OCI-LY7 (cell line): Measurements from ENCODE around the gene ACIN1. TPM values are rescaled to one million over a fixed set of nuclear protein-coding genes. Genes with fewer than 3 reads are reported as not detected.

Experiments used
- BruUV-seq: library from RNA; stranded (reverse); fragments of 400-500 nt; replicated peaks from 2 replicates; lab custom pipeline; 2021; lab: Mats Ljungman, UMichigan
- CTCF ChIA-PET: fragments of 300-600 bp; sonication (Branson Sonifier 250); formaldehyde crosslinking; loops from one replicate; lab custom pipeline; 2022; ENCODE audit warnings: antibody characterized with exemption; ENCODE audit not compliant: unreplicated experiment; lab: Charles Lee
- POLR2A ChIA-PET: fragments of 300-600 bp; sonication (Branson Sonifier 250); formaldehyde crosslinking; loops from one replicate; lab custom pipeline; 2022; ENCODE audit warnings: antibody characterized with exemption; lab: Charles Lee
- DNase-seq: peaks from one replicate; pipeline ENCODE4 v3.0.0-alpha.2; 2015; ENCODE audit warnings: low spot score
- H2AFZ ChIP-seq: fragments of 200-600 bp; sonication (generic), shearing (Covaris generic); 2 replicates; pipeline ENCODE4 v1.6.1; 2014; ENCODE audit warnings: mild to moderate bottlenecking, antibody characterized with exemption, low read length, moderate library complexity
- H3K27ac ChIP-seq: fragments of 200-600 bp; sonication (generic); 2 replicates; pipeline ENCODE4 v1.5.1; 2014; ENCODE audit warnings: mixed run types, low read depth, mild to moderate bottlenecking, moderate library complexity, low read length, inconsistent platforms; ENCODE audit not compliant: poor library complexity, severe bottlenecking
- H3K36me3 ChIP-seq: fragments of 200-600 bp; sonication (generic); 2 replicates; pipeline ENCODE4 v1.6.1; 2014; ENCODE audit warnings: mild to moderate bottlenecking, antibody characterized with exemption, low read length, moderate library complexity, mixed read lengths; ENCODE audit not compliant: insufficient read depth
- H3K4me1 ChIP-seq: fragments of 200-600 bp; sonication (generic); 2 replicates; pipeline ENCODE4 v1.5.1; 2014; ENCODE audit warnings: mild to moderate bottlenecking, low read length; ENCODE audit not compliant: insufficient read depth, poor library complexity, severe bottlenecking
- H3K4me2 ChIP-seq: fragments of 200-600 bp; sonication (generic); 2 replicates; pipeline ENCODE4 v1.6.1; 2014; ENCODE audit warnings: mild to moderate bottlenecking, low read length
- H3K4me3 ChIP-seq: fragments of 200-600 bp; sonication (generic); 2 replicates; pipeline ENCODE4 v1.5.1; 2014; ENCODE audit warnings: mild to moderate bottlenecking, low read depth, low read length; ENCODE audit not compliant: poor library complexity, severe bottlenecking
- H3K79me2 ChIP-seq: fragments of 200-600 bp; sonication (generic); 2 replicates; pipeline ENCODE4 v1.6.1; 2016; ENCODE audit warnings: low read depth, mild to moderate bottlenecking, low read length, moderate library complexity, mixed read lengths; ENCODE audit not compliant: insufficient read depth
- H3K9me2 ChIP-seq: fragments of 200-600 bp; sonication (generic); 2 replicates; pipeline ENCODE4 v1.6.1; 2016; ENCODE audit warnings: mild to moderate bottlenecking, low read length, mixed read lengths; ENCODE audit not compliant: insufficient read depth
- H3K9me3 ChIP-seq: fragments of 200-600 bp; sonication (generic); 2 replicates; pipeline ENCODE4 v1.6.1; 2014; ENCODE audit warnings: mild to moderate bottlenecking, mixed run types, low read length, mixed read lengths
- H4K20me1 ChIP-seq: fragments of 200-600 bp; sonication (generic); 2 replicates; pipeline ENCODE4 v1.6.1; 2014; ENCODE audit warnings: mild to moderate bottlenecking, antibody characterized with exemption, low read length, moderate library complexity, mixed read lengths; ENCODE audit not compliant: insufficient read depth
- CTCF ChIP-seq: fragments of 200-600 bp; sonication (generic); conservative IDR thresholded peaks from 2 replicates; pipeline ENCODE4 v1.5.1; 2014; ENCODE audit warnings: mild to moderate bottlenecking, antibody characterized with exemption, low read length, moderate library complexity, mixed read lengths
- EZH2phosphoT487 ChIP-seq: fragments of 200-600 bp; sonication (generic); IDR thresholded peaks from 2 replicates; pipeline ENCODE4 v1.6.1; 2018; ENCODE audit warnings: low read depth, borderline replicate concordance, mild to moderate bottlenecking, mixed run types, antibody characterized with exemption, low read length, moderate library complexity, mixed read lengths
- intact Hi-C: fragments of 100-400 bp; cut with micrococcal nuclease; formaldehyde crosslinking; loops from one replicate; pipeline ENCODE4 v1.10.0; 2022; ENCODE audit not compliant: unreplicated experiment
- total RNA-seq, 2 experiments: library from RNA; depleted of rRNA in 1 of 2; stranded (reverse); fragments of >200 nt in 1 of 2; shearing (Covaris generic) in 1 of 2; gene quantifications; 2 replicates each; pipeline ENCODE4 v1.2.3, GENCODE V29; 2014 to 2022

The ACIN1 gene
- total RNA-seq, 2 experiments from 2014 or later = 107 to 206 TPM

DNA sequence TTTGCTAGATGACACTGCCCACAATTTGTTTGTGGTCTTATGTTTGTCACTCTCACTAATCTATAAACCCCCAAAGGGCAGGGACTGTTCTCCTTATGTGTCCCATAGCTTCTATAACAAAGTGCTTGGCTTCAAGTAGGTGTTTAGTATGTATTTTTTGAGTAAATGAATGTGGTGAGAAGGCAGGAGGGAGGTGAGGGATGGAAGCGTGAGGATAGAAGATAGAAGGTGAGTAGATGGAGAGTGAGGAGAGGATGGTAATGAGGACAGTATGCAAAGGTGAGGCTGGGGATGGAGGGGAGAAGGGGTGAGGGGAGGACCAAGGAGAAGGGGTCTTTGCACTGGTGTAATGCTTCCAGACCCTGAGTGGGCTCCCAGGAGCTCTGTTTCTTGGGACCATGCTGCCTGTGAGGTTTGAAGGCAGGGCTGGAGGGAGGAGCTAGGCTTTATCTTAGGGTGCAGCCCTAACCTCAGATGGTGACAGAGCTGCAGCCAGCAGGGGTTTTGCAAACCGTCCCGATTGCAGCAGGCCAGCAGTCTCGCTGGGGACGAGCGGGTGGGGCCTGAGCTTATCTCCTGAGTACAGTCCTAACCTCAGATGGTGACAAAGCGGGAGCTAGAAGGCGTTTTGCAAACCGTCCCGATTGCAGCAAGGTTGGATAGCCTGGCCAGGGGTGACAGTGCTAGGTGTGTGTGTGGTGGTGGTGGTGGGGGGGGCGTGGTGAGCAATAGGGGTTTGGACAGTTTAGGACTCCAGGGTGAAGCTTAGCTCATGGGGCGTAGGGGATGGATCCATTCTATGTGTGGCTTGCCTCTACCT, 17.6 kb upstream of the ACIN1 start:
- Histone ChIP-seq H3K4me1 (no peaks in the 10 kb centered on the region), H3K9me2 (no peaks in the 10 kb centered on the region), H3K27ac (no peak overlapping the region), H3K4me2 (no peak overlapping the region), H2AFZ (no peak overlapping the region), H3K4me3 (no peak overlapping the region), H3K79me2 (no peaks in the 10 kb centered on the region), H3K9me3 (no peaks in the 10 kb centered on the region), H4K20me1 (no peaks in the 10 kb centered on the region), H3K36me3 (no peaks in the 10 kb centered on the region)
- DNase-seq = no peak
- no TSS peak for BruUV-seq
- intact Hi-C loops = no loop called here
- ChIA-PET POLR2A (interaction anchor here (0.6 kb wide), 1 partner anchor 384 kb away, joined by 4 read pairs; no protein-coding TSS in a partner anchor), CTCF (interaction anchor here (0.6 to 0.9 kb wide), 3 partner anchors 9 to 386 kb away, joined by 3 to 4 read pairs (median 3); no protein-coding TSS in a partner anchor)
- TF ChIP-seq CTCF (no peak), EZH2phosphoT487 (no peak)

- H3K9me2 ChIP-seq = no peaks in the 10 kb centered on the region
- TF ChIP-seq EZH2phosphoT487 (no peak), CTCF (no peak)
- H3K9me3 ChIP-seq = no peaks in the 10 kb centered on the region
- H4K20me1 ChIP-seq = no peaks in the 10 kb centered on the region
- H3K4me1 ChIP-seq = no peaks in the 10 kb centered on the region
- DNase-seq = no peak
- no peaks in the 10 kb centered on the region for H3K79me2 ChIP-seq
- no TSS peak for BruUV-seq
- intact Hi-C loops = no loop called here
- POLR2A ChIA-PET = no interaction called here
- no peak overlapping the region for H3K4me2 ChIP-seq
- H3K4me3 ChIP-seq = no peak overlapping the region
- H2AFZ ChIP-seq = no peak overlapping the region
- no peaks in the 10 kb centered on the region for H3K36me3 ChIP-seq
- no peak overlapping the region for H3K27ac ChIP-seq
- CTCF ChIA-PET = interaction anchor here (1.0 kb wide), 2 partner anchors 16 to 42 kb away, joined by 3 to 4 read pairs; partner anchors contain the start of gene ACIN1
Observed at GRCh38 chr14:23110579-23111365, 15.8 kb upstream of the ACIN1 start.
